Neuron (in vitro differentiated cells): ENCODE data around the gene SLC66A2.

Experiments
- H2AFZ ChIP-seq: one replicate; pipeline ENCODE4 v1.6.1; 2013; ENCODE audit warnings: low read depth, mild to moderate bottlenecking, inconsistent platforms, low read length, moderate library complexity
- H3K27me3 ChIP-seq: one replicate; pipeline ENCODE4 v1.6.1; 2013; ENCODE audit warnings: low read length; ENCODE audit not compliant: insufficient read depth
- H3K36me3 ChIP-seq: one replicate; pipeline ENCODE4 v1.6.1; 2013; ENCODE audit warnings: low read length; ENCODE audit not compliant: insufficient read depth
- H3K4me1 ChIP-seq: one replicate; pipeline ENCODE4 v1.6.1; 2013; ENCODE audit warnings: low read length; ENCODE audit not compliant: insufficient read depth
- H3K4me3 ChIP-seq: 2 replicates; pipeline ENCODE4 v1.5.1; 2013; ENCODE audit warnings: mild to moderate bottlenecking, low read length, moderate library complexity
- H3K9me3 ChIP-seq: one replicate; pipeline ENCODE4 v1.6.1; 2013; ENCODE audit warnings: low read length

SLC66A2 gene

GRCh38 chr18:79875531-79875919 is 75.9 kb downstream of the SLC66A2 start:
- H3K4me1 ChIP-seq, result peaks cover 2% of the 10 kb centered on the region
- no peaks in the 10 kb centered on the region for H3K9me3 ChIP-seq
- no peaks in the 10 kb centered on the region for H3K36me3 ChIP-seq
- H2AFZ ChIP-seq, result no peak overlapping the region
- H3K27me3 ChIP-seq, result no peaks in the 10 kb centered on the region
- no peak overlapping the region for H3K4me3 ChIP-seq

GRCh38 chr18:79874553-79875530 is 76.6 kb downstream of the SLC66A2 start:
- Histone ChIP-seq H3K9me3 (no peaks in the 10 kb centered on the region), H2AFZ (no peak overlapping the region), H3K4me1 (peaks cover 2% of the 10 kb centered on the region), H3K4me3 (no peak overlapping the region), H3K27me3 (no peaks in the 10 kb centered on the region), H3K36me3 (no peaks in the 10 kb centered on the region)

DNA sequence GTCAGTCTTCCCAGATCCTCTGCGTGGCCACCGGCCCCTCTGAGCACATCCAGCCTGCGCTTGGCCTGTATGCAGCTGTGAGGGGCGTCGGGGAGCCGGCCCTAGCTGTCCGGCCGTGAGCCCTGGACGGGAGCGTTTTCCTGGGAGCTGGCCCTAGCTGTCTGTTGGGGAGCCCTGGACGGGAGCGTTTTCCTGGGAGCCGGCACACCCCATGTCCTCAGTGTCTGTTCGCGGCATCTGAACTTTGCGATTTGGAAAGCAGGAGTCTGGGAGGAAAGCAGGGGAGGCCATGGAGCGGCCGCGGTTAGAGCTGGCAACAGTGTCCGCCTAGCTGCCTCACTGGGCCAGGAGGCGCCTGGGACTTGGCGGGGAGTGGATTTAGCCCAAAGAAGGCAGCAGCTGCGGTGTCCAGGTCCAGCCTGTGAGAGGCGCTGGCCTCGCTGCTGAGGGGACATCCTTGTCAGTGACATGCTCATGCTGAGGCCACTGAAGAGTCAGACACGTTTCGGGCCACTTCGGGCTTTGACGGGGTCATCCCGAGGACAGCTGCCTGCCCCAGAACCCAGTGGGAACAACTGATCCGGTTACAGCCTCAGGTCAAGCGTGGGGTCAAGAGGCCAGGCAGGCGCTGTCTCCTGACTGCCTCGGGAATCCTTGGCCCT is 77.9 kb downstream of the SLC66A2 start:
- H3K4me1 ChIP-seq, result peaks cover 2% of the 10 kb centered on the region
- H3K36me3 ChIP-seq, result no peaks in the 10 kb centered on the region
- no peaks in the 10 kb centered on the region for H3K27me3 ChIP-seq
- H2AFZ ChIP-seq, result no peak overlapping the region
- H3K4me3 ChIP-seq, result no peak overlapping the region
- peaks cover 2% of the 10 kb centered on the region for H3K9me3 ChIP-seq

DNA sequence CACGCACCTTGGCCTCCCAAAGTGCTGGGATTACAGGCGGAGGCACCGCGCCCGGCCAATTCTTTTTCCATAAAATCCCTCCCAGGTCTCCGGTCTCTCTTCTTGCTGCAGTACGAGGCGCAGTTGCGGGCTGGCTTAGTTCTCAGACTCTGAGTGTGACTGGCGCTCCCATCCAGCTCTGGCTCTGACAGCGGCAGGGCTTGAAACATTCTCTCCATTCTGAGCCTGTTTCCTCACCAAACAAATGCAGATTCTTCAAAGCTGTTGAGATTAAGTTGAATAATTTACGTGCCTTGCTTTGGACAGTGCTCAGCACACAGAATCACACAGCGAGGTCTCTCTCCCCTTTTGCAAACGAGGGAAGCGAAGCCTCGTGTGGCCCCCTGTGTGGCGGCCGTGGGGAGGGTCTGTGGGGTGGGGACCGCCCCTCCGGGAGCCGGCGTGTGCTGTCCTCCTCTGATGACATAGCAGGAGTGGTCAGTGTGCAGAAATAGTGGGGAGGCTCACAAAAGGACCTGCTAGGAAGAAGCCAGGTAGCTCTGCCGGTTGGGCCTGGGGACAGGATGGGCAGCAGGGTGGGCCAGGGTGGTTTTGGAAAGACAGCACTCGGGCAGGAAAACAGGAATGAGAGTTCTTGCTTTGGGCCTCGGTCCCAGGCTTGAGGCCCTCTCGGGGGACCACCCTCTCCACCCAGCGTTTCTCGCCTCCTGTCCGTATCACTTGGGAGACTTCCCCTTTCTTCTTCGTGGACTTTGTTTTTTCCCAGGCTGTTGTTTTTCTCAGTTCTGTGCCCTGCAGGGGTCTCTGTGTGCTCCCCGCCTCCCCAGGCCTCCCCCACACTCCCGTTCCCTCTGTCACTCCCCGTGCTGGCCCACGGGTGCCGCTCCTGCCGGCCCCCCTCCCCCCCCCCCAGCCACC is 78.7 kb downstream of the SLC66A2 start:
- Histone ChIP-seq H3K4me3 (no peak overlapping the region), H3K27me3 (no peaks in the 10 kb centered on the region), H3K36me3 (no peaks in the 10 kb centered on the region)

GRCh38 chr18:79871481-79872091 is 79.9 kb downstream of the SLC66A2 start:
- H3K27me3 ChIP-seq, result no peaks in the 10 kb centered on the region
- peaks cover 2% of the 10 kb centered on the region for H3K4me1 ChIP-seq
- H3K4me3 ChIP-seq, result no peak overlapping the region
- H3K36me3 ChIP-seq, result no peaks in the 10 kb centered on the region
- peaks cover 2% of the 10 kb centered on the region for H3K9me3 ChIP-seq
- H2AFZ ChIP-seq, result no peak overlapping the region

More for the DNA sequence above, 78.7 kb downstream of the SLC66A2 start:
- Histone ChIP-seq H3K4me1 (peaks cover 2% of the 10 kb centered on the region), H2AFZ (no peak overlapping the region), H3K9me3 (peaks cover 2% of the 10 kb centered on the region)

DNA sequence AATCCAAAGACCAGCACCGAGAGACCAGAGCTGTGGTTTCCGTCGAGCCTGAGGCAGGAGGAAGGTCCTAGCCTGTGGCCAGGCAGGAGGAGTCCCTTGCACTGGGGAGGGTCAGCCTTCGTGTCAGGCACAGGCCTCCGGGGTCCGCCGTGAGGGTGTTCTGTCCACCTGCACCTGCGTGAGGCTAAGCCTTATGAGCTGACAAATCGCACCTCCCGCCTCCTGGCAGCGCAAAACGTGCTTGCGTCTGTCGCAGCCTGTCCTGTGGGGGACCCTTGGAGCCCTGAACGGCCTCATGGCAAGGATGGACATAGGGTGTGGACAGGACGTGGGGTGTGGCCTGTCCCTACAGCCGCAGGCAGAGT is 80.4 kb downstream of the SLC66A2 start:
- no peak overlapping the region for H3K4me3 ChIP-seq
- peaks cover 2% of the 10 kb centered on the region for H3K9me3 ChIP-seq
- no peaks in the 10 kb centered on the region for H3K36me3 ChIP-seq
- H2AFZ ChIP-seq, result no peak overlapping the region
- no peaks in the 10 kb centered on the region for H3K27me3 ChIP-seq
- H3K4me1 ChIP-seq, result peaks cover 2% of the 10 kb centered on the region

DNA sequence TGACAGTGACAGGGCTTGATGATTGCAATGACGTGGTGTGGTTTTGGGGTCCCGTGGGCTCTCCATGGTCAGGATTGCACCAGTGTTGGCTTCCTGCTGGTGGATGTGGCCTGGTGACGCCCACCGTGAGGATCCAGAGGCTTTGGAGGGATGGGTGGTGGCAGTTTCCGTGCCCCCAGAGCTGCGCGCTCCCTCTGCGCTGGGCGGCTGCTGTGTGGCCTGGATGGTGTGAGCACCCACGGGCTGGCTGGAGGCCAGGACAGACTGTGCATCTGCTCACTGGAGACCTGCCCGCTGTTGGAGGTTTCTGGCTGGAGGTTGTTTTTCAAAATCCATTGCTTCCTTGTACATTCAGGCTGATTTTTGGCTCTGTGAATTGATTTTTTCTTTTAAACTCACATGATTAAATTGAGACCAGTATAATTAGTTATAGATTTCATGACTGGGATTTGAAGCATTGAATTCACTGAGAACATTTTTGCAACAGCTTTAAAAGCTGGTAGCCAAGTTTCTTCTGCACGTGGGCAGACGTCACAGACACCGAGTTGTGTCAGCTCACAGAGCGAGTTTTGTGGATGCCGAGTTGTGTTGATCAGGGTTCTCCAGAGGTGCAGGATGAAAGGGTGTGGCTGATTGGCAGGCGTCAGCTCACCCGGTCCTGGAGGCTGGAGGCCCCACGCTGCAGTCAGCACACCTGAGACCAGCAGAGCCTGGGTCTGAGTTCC is 81.0 kb downstream of the SLC66A2 start:
- Histone ChIP-seq H3K9me3 (peaks cover 2% of the 10 kb centered on the region), H3K27me3 (no peaks in the 10 kb centered on the region), H3K4me3 (no peak overlapping the region), H3K36me3 (no peaks in the 10 kb centered on the region), H2AFZ (no peak overlapping the region), H3K4me1 (peaks cover 2% of the 10 kb centered on the region)

GRCh38 chr18:79869591-79870300 is 81.7 kb downstream of the SLC66A2 start:
- H3K4me1 ChIP-seq, result peaks cover 2% of the 10 kb centered on the region
- H2AFZ ChIP-seq, result no peak overlapping the region
- H3K36me3 ChIP-seq, result no peaks in the 10 kb centered on the region

DNA sequence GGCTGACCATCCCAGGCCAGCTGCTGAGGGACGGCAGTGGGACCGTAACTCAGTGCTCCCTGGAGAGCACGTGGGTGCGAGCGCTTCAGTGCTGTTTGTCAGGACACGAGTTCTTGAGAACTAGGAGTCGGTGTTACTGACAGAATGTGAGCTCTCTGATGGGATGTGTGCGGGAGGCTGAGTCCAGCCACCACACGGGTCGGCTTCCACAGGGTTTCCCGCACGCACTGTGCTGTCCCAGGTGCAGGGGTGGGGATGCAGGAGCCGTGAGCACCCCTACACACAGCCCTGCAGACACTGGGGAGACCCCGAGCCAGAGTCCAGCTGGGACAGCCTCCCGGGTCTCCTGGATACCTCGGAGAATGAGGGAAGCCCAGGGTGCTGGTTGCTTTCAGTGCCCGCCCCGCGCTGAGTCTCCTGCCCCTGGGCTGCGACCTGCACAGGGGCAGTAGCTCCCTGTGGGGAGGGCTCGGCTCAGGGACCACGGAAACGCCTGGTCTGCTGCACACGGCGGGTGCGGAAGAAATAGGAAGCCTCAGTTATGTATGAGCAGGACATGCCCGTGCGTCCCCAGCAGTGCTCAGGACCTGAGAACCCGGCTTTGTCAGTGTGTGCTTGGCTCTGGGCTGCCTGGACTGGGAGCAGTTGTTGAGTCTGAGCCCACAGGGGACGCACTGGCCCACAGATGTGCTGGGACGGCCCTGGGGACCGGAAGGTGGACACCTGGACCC is 82.5 kb downstream of the SLC66A2 start:
- Histone ChIP-seq H3K4me1 (peaks cover 2% of the 10 kb centered on the region), H3K27me3 (no peaks in the 10 kb centered on the region), H3K36me3 (no peaks in the 10 kb centered on the region), H3K4me3 (no peak overlapping the region), H3K9me3 (peaks cover 2% of the 10 kb centered on the region), H2AFZ (no peak overlapping the region)

More at GRCh38 chr18:79869591-79870300, 81.7 kb downstream of the SLC66A2 start:
- Histone ChIP-seq H3K27me3 (no peaks in the 10 kb centered on the region), H3K9me3 (peaks cover 2% of the 10 kb centered on the region), H3K4me3 (no peak overlapping the region)

GRCh38 chr18:79868168-79868784 is 83.2 kb downstream of the SLC66A2 start:
- H3K36me3 ChIP-seq, result no peaks in the 10 kb centered on the region
- H3K4me1 ChIP-seq, result peaks cover 2% of the 10 kb centered on the region
- H3K4me3 ChIP-seq, result no peak overlapping the region
- peaks cover 2% of the 10 kb centered on the region for H3K9me3 ChIP-seq
- H3K27me3 ChIP-seq, result no peaks in the 10 kb centered on the region
- H2AFZ ChIP-seq, result no peak overlapping the region

DNA sequence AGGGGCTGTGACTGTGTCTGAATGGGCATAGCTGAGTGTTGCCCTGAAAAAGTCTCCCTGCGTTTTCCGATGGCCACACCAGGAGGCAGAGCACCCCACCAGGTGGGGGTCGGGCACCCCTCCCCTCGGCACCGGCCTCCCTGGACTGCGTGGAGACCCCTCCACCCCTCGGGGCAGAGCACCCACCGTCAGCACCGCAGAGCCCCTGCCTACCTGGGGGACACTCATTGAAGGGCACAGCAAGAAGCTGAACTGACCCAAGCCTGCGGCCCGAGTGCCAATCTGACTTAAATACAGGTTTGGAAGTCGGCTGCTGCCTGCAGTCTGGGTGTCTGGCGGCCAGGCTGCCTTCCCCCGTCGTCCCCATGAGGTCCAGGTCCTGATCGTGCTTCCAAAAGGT is 83.8 kb downstream of the SLC66A2 start:
- Histone ChIP-seq H3K4me1 (no peaks in the 10 kb centered on the region), H3K4me3 (no peak overlapping the region)

More for the DNA sequence above, 83.8 kb downstream of the SLC66A2 start:
- Histone ChIP-seq H3K36me3 (no peaks in the 10 kb centered on the region), H3K27me3 (no peaks in the 10 kb centered on the region), H2AFZ (no peak overlapping the region), H3K9me3 (peaks cover 5% of the 10 kb centered on the region)
